ENCODE results near the gene SLC6A2. TPM values are rescaled to one million over a fixed set of nuclear protein-coding genes. Genes with fewer than 3 reads are reported as not detected.
"Not testable (repeated sequence)": the region's sequence is repeated elsewhere in the genome, so short reads cannot be mapped to it uniquely, and the experiment has no call there.

Gene SLC6A2
- total RNA-seq, 2 experiments from 2014 or later = not detected

DNA sequence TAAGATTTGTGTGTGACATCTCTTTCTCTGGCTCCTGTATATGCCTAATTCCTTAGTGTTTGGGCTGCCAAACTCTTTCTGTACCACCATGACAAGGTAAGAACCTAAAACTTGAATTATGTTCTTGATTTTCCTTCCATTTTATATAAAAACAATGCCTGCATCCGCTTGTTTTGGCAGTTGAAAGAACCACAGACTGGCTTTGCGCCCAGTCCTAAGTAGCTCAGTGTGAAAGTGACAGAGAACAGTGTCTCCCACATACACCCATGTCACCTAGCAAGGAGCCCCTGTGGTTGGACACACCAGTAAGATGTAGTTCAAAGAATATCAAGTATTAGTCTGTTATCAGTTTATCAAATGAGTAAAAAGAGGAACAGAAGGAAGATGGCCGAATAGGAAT lies 40.7 kb upstream of the SLC6A2 start:
- H3K4me3 ChIP-seq (ENCODE audit: low read depth, low read length, poor library complexity, severe bottlenecking) = no peak overlapping the region
- no peak for DNase-seq (ENCODE audit: low spot score)
- no peak overlapping the region for H3K27ac ChIP-seq (ENCODE audit: low read depth, low read length, poor library complexity, severe bottlenecking)
- no peak overlapping the region for H2AFZ ChIP-seq (ENCODE audit: low read length)
- no peaks in the 10 kb centered on the region for H3K79me2 ChIP-seq (ENCODE audit: insufficient read depth, low read depth, low read length)
- BruUV-seq (replicated peaks) = no TSS peak
- H4K20me1 ChIP-seq (ENCODE audit: insufficient read depth, low read length) = no peaks in the 10 kb centered on the region
- ChIA-PET POLR2A (interaction anchor here (0.8 kb wide), 1 partner anchor 10 kb away, joined by 3 read pairs; no protein-coding TSS in a partner anchor), CTCF (ENCODE audit: unreplicated experiment) (no interaction called here)
- H3K9me2 ChIP-seq (ENCODE audit: insufficient read depth, low read length) = no peaks in the 10 kb centered on the region
- no peak for TF ChIP-seq EZH2phosphoT487 (IDR thresholded peaks at IDR 0.05; ENCODE audit: borderline replicate concordance, low read depth, low read length)
- TF ChIP-seq, protein P1, sequence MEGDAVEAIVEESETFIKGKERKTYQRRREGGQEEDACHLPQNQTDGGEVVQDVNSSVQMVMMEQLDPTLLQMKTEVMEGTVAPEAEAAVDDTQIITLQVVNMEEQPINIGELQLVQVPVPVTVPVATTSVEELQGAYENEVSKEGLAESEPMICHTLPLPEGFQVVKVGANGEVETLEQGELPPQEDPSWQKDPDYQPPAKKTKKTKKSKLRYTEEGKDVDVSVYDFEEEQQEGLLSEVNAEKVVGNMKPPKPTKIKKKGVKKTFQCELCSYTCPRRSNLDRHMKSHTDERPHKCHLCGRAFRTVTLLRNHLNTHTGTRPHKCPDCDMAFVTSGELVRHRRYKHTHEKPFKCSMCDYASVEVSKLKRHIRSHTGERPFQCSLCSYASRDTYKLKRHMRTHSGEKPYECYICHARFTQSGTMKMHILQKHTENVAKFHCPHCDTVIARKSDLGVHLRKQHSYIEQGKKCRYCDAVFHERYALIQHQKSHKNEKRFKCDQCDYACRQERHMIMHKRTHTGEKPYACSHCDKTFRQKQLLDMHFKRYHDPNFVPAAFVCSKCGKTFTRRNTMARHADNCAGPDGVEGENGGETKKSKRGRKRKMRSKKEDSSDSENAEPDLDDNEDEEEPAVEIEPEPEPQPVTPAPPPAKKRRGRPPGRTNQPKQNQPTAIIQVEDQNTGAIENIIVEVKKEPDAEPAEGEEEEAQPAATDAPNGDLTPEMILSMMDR (conservative IDR thresholded peaks at IDR 0.05; ENCODE audit: low read length) = no peak
- no peaks in the 10 kb centered on the region for H3K36me3 ChIP-seq (ENCODE audit: insufficient read depth, low read length)
- no peak overlapping the region for H3K4me2 ChIP-seq (ENCODE audit: low read length)
- no peaks in the 10 kb centered on the region for H3K4me1 ChIP-seq (ENCODE audit: insufficient read depth, low read length, poor library complexity, severe bottlenecking)
- no peaks in the 10 kb centered on the region for H3K9me3 ChIP-seq (ENCODE audit: low read length)
- intact Hi-C loops (cut with micrococcal nuclease; ENCODE audit: unreplicated experiment) = no loop called here

DNA sequence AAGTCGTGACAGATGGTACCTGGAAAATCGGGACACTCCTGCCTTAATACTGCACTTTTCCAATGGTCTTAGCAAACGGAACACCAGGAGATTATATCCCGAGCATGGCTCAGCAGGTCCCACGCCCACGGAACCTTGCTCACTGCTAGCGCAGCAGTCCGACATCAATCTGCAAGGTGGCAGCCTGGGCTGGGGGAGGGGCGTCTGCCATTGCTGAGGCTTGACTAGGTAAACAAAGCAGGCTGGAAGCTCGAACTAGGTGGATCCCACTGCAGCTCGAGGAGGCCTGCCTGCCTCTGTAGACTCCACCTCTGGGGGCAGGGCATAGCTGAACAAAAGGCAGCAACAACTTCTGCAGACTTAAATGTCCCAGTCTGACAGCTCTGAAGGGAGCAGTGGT lies 40.1 kb upstream of the SLC6A2 start:
- H3K36me3 ChIP-seq (ENCODE audit: insufficient read depth, low read length); BruUV-seq (replicated peaks); H3K27ac ChIP-seq (ENCODE audit: low read depth, low read length, poor library complexity, severe bottlenecking); H2AFZ ChIP-seq (ENCODE audit: low read length); H3K4me2 ChIP-seq (ENCODE audit: low read length); DNase-seq (ENCODE audit: low spot score); CTCF ChIA-PET (ENCODE audit: unreplicated experiment); H3K9me2 ChIP-seq (ENCODE audit: insufficient read depth, low read length); H4K20me1 ChIP-seq (ENCODE audit: insufficient read depth, low read length); H3K4me1 ChIP-seq (ENCODE audit: insufficient read depth, low read length, poor library complexity, severe bottlenecking); H3K79me2 ChIP-seq (ENCODE audit: insufficient read depth, low read depth, low read length); intact Hi-C loops (cut with micrococcal nuclease; ENCODE audit: unreplicated experiment); H3K9me3 ChIP-seq (ENCODE audit: low read length); H3K4me3 ChIP-seq (ENCODE audit: low read depth, low read length, poor library complexity, severe bottlenecking): not testable (repeated sequence)
- POLR2A ChIA-PET = interaction anchor here (0.8 kb wide), 1 partner anchor 9 kb away, joined by 3 read pairs; no protein-coding TSS in a partner anchor

DNA sequence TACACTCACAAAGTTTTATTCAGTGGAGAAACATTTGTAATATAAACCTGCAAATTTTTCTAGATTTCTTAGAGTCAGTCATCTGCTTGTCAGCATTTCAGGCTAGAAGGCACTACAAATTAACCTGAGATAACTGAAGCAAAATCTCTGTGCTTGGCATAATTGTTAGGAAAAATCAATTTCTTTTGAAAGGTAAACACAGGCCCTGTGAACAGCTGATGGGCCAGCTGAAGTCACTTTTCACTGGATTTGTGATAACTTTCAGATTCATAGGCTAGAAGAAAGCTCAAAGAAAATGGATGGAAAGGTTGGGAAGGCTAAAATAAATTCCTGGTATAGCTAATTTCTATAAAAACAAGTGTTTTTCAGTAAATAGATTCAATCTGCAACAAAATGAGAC lies 34.0 kb upstream of the SLC6A2 start:
- no peak overlapping the region for H3K4me2 ChIP-seq (ENCODE audit: low read length)
- intact Hi-C loops (cut with micrococcal nuclease; ENCODE audit: unreplicated experiment) = no loop called here
- POLR2A ChIA-PET = no interaction called here
- no peaks in the 10 kb centered on the region for H3K9me3 ChIP-seq (ENCODE audit: low read length)
- no peaks in the 10 kb centered on the region for H3K79me2 ChIP-seq (ENCODE audit: insufficient read depth, low read depth, low read length)
- CTCF ChIA-PET (ENCODE audit: unreplicated experiment) = no interaction called here
- no peaks in the 10 kb centered on the region for H3K9me2 ChIP-seq (ENCODE audit: insufficient read depth, low read length)
- H3K4me3 ChIP-seq (ENCODE audit: low read depth, low read length, poor library complexity, severe bottlenecking) = no peak overlapping the region
- no TSS peak for BruUV-seq (replicated peaks)
- no peak overlapping the region for H3K27ac ChIP-seq (ENCODE audit: low read depth, low read length, poor library complexity, severe bottlenecking)
- H2AFZ ChIP-seq (ENCODE audit: low read length) = no peak overlapping the region
- no peak for TF ChIP-seq EZH2phosphoT487 (IDR thresholded peaks at IDR 0.05; ENCODE audit: borderline replicate concordance, low read depth, low read length)
- no peaks in the 10 kb centered on the region for H4K20me1 ChIP-seq (ENCODE audit: insufficient read depth, low read length)
- no peaks in the 10 kb centered on the region for H3K36me3 ChIP-seq (ENCODE audit: insufficient read depth, low read length)
- no peaks in the 10 kb centered on the region for H3K4me1 ChIP-seq (ENCODE audit: insufficient read depth, low read length, poor library complexity, severe bottlenecking)
- DNase-seq (ENCODE audit: low spot score) = no peak

DNA sequence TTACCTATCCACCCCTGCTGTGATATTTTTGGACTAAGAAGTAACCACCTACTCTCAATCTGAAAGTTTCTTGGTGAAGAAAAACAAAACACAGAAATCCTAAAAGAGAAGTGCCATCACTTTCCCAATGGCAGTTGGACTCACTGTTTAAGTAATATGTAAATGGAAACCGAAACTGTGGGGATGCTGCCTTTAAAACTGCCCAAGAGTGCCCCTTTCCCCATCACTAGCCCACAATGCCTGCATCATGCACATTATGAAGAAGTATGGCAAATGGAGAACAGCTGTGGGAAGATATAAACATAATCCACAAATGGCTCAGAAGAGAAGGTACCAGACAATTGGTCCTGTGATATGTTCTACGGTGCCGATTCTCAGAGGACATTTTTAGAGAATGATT lies 33.5 kb upstream of the SLC6A2 start:
- TF ChIP-seq EZH2phosphoT487 (IDR thresholded peaks at IDR 0.05; ENCODE audit: borderline replicate concordance, low read depth, low read length) = no peak
- TF ChIP-seq, protein P1 (conservative IDR thresholded peaks at IDR 0.05; ENCODE audit: low read length) = no peak
- no peak for DNase-seq (ENCODE audit: low spot score)
- Histone ChIP-seq H3K4me1 (ENCODE audit: insufficient read depth, low read length, poor library complexity, severe bottlenecking) (no peaks in the 10 kb centered on the region), H3K4me3 (ENCODE audit: low read depth, low read length, poor library complexity, severe bottlenecking) (no peak overlapping the region), H3K4me2 (ENCODE audit: low read length) (no peak overlapping the region), H3K36me3 (ENCODE audit: insufficient read depth, low read length) (no peaks in the 10 kb centered on the region), H4K20me1 (ENCODE audit: insufficient read depth, low read length) (no peaks in the 10 kb centered on the region), H3K9me3 (ENCODE audit: low read length) (no peaks in the 10 kb centered on the region), H3K79me2 (ENCODE audit: insufficient read depth, low read depth, low read length) (no peaks in the 10 kb centered on the region), H2AFZ (ENCODE audit: low read length) (no peak overlapping the region), H3K27ac (ENCODE audit: low read depth, low read length, poor library complexity, severe bottlenecking) (no peak overlapping the region), H3K9me2 (ENCODE audit: insufficient read depth, low read length) (no peaks in the 10 kb centered on the region)
- intact Hi-C loops (cut with micrococcal nuclease; ENCODE audit: unreplicated experiment) = no loop called here
- ChIA-PET CTCF (ENCODE audit: unreplicated experiment) (no interaction called here), POLR2A (no interaction called here)
- no TSS peak for BruUV-seq (replicated peaks)
